Central memory CD4-positive, alpha-beta T cell (primary cell): ENCODE results near the gene GABRR2.
A peak's percentile ranks its signal among the peaks of the same experiment; 100 is the strongest.
"Not testable (repeated sequence)": the region's sequence is repeated elsewhere in the genome, so short reads cannot be mapped to it uniquely, and the experiment has no call there.

Source experiments
- DNase-seq: peaks from one replicate; pipeline ENCODE4 v3.0.0; 2022

Gene GABRR2

DNA sequence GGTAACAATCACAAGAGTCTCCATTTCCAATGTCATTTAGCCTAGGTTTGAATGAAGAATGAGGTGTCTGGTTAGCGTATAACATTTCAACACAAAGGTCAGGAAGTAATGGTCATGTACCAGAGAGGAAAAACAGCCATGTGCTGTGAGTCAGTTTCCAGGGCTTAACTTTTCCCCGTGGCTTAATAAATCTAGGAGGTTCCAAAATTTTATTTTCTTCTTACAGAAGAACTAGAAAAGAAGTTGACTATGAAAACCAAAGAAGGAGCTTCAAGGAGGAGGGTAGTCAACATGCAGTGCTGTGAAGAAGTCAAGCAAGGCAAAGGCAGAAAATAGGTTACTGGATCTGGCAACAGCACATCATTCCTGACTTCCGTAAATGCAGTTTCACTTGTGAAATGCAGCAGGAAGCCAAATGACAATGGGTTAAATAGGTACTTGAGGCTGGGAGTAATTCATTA, 8.4 kb upstream of the GABRR2 start:
- DNase-seq = no peak

DNA sequence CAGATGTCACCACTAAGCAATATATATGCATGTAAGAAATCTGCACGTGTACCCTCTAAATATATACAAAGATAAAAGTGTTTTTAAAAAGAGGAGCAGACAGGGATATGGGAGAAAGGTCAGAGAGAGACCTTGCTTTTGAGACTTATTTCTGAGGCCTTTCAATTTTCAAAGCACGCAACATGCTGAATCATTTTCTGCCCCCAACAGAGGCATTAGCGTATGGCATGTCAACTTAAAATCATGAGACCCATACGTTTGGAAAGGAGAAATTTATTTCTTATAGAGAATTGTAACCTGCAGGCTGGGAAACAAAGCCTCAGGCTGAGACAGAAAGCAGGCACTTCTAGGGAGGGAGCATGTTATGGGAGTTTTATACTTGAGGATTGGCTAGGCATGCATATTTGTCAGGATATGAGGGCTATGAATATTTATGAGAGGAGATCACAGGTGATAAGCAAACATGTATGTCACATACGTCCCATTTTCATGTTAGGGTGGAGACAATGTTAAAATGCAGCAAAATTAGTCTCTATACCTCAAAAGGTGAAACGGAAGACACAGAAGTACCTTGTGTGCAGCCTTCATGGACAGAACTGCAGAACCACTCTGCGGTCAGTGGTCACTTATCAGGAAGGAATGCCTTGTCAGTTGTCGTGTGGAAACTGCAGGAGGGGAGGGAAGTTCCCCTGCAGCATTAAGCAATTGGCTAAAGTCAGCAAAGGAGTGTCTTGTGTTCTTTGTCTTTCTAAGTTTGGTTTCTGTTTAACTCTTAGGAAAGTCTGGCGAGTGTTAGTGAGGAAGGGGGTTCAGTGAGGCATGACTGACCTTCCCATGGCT, 6.3 kb upstream of the GABRR2 start:
- DNase-seq = no peak

DNA sequence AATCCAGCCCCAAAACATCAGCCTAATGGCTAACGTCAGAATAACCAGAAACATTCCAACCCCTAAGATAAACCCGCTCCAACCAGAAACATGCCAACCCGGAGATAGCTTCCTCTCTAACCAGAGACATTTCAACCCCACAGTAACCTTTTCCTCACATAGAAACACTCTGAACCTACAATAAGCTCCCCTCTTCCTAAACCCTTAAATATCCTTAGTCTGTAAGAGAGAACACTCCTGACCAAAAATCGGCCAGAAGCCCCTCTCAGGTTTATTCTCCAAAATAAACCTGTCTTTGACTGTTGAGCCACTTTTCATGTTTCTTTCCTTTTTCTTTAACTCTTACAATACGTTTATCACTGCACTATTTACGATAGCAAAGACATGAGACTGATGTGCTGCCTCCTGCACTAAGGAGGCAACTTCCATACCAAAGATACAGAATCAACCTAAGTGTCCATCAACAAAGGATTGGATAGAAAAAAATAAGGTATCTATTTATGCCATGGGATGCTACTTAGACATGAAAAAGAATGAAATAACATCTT, 5.0 kb upstream of the GABRR2 start:
- no peak for DNase-seq

DNA sequence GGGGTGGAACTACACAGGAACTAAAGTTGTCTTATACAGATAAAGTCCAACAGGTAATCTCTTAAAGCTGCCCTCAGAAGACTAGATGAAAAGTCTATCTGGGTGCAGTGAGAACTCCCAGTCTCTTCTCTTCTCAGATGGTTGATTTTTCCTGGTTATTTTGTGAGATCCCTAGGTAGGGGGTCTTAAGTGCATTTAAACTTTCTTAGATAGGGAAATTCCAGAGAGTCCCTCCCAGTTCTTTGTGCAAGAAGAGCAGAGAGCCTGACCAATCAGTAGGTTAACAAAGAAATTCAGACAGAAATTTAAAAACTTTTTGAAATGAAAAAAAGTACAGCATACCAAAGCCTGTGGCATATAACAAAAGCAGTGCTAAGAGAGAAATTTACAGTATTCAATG, 2.0 kb upstream of the GABRR2 start:
- no peak for DNase-seq

DNA sequence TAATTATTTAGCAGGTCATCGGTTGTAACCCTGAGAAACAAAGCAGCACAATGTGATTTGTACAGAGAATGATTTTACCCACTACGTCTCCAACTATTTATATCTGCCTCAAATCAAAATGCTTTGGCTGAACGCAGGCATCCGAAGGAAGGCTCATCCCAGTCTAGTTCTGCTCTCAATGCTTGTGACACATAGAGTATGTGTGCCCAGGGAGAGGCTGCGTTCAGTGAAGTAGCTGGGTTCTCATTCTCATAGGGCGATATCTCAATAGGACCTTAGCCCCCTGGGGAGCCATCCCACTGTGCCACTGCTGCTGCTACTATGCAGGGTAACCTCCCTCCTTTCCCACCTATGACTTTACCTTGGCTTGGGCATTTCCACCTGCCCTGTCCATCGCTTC, 407 bp downstream of the GABRR2 start:
- DNase-seq = no peak

DNA sequence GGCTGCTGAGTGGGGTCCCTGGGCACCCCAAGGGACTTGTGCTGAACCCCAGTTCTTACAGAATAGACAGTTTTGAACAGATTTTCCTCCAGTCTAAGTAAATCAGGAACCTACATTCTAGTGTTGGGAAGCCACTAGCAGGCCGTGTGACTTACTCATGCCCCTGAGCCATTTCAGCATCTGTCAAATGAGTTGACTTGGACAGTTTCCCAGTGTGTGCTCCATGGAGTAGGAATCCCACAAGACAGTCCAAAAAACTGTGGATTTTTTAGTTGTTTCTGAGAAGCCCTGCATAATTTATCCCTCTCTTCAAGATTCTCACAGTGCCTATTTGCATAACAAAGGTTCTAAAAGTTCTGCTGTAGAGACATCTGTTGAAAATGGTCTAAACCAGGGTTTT, 2.1 kb downstream of the GABRR2 start:
- no peak for DNase-seq

DNA sequence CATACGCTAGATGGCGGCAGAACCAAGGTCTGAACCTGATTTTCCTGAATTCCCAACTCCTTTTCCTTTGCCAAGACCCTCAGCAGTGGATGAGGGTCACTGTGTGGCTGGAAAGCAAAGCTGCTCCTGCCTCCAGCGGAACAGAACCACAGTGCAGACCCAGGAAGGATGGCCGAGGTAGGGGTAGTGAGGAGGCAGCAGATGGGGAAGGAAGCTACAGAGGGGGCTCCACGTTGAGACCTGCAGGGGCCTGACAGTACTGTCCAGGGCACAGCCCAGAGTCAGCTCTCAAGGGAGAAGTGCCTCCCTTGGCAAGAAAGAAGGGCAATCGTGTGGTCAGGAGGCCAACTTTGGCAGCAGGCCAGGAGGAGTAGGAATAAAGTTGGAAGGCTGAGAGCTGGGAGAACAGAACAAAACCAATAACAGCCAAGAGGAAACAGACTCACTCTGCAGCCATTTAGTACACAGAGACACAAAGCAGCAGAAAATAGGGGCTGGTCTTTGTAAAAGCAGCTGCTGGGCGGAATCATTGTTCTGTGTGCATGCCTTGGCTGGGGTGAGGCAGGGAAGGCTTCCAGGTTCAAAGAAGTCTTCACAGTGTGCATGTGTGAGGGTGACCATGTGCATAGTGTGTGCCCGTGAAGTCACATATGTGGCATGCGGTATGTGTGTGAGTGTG, 3.1 kb downstream of the GABRR2 start:
- no peak for DNase-seq

DNA sequence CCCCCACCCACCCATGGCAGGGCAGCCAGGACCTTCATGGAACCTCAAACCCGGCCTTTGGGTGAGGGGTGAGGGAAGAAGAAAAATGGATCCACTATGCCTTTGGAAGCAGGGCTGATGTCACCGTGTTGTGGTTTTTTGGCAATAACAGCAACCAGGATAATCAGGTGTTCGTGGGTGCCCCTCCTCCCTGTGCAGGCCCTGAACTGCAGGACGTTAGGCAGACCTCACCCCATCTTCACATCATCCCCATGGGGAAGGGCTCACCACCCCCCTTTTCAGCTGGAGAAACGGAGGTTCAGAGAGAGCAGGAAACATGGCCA, 3.6 kb downstream of the GABRR2 start:
- no peak for DNase-seq

DNA sequence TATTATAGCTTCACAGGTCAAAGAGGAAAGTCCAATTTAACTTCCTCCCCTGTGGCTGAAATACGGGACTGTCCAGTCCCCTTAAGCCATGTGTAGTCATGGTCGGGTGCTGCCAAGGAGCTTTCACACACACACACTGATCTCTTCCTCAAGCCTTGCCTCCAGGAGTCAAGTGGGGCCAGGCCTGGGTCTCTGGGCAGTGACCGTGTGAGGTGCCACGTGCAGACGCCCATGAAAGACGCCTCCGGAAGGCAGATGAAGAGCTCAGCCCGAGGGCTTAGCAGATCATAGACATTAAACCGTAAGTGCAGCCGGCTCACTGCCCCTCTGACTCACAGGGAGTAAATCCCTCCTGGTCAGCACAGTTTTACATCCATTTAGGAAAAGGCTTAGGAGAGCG, 4.2 kb downstream of the GABRR2 start:
- no peak for DNase-seq

DNA sequence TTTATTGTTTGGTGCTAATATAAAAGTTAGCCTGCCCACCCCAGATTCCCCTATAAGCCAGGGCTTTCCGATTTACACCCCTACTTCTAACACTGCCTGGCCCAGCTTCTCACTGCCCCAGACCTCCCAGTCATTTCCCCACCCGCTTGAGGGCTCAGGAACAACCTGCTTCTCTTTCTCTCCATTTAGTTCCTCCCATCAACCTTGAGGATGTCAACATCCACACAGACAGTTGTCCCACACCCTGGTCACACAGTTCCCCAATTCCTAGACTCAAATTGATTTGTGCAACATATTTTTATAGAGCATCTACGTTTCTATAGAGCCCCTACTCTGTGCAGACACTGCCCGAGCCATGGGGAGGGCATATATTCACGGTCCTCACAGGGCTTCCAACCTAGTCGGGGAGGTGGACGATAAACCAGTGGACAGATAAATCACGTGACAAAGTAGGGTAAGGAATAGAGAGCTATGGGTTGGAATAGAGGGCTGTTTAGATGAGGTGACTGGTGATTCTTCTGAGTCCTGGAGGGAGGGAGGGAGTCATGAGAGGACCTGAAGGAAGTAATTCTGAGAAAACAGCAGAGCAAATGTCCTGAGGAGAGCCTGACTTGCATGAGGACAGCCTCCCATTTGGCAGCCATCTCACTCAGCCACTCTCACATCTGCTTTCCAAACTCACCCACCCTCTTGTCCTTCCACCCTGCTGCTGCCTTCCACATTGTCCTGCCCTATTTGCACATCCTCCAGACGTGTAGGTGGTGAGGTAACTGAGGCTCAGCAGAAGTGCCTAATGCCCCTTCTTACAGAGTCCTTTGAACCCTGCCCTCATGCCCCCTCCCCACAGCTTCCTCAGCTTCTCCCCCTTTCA, 6.3 kb downstream of the GABRR2 start:
- DNase-seq = no peak

DNA sequence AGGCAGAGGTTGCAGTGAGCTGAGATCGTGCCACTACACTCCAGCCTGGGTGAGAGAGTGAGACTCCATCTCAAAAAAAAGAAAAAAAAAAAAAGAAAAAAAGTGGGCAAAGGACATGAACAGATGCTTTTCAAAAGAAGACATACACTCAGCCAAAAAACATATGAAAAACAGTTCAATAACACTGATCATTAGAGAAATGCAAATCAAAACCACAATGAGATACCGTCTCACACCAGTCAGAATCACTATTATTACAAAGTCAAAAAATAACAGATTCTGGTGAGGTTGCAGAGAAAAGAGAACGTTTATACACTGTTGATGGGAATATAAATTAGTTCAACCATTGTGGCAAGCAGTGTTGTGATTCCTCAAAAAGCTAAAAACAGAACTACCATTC, 10.6 kb downstream of the GABRR2 start:
- DNase-seq = not testable (repeated sequence)

DNA sequence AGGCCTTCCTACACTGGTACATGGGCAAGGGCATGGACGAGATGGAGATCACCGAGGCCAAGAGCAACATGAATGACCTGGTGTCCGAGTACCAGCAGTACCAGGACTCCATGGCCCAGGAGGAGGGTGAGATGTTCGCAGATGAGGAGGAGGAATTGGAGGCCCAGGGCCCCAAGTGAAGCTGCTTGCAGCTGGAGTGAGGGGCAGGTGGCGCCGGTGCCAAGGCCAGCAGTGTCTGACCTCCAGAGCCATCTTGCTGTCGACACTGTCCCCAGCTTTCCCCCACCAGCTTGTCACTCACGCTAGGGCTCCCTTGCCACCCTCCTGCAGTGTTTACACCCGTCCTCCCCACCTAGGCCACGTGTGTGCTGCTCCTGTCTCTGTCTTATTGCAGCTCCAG, 12.2 kb downstream of the GABRR2 start:
- no peak for DNase-seq

DNA sequence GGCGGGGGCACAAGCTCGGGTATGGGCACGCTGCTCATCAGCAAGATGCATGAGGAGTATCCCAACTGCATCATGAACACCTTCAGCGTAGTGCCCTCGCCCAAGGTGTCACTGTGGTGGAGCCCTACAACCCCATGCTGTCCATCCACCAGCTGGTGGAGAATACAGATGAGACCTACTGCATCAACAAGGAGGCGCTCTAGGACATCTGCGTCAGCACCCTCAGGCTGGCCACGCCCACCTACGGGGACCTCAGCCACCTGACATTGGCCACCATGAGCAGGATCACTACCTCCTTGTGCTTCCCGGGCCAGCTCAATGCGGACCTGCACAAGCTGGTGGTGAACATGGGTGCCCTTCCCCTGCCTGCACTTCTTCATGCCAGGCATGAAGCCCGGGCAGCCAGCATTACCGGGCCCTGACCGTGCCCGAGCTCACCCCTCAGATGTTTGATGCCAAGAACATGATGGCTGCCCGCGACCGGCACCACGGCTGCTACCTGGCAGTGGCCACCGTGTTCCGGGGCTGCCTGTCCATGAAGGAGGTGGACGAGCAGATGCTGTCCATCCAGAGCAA, 12.8 kb downstream of the GABRR2 start:
- no peak for DNase-seq

DNA sequence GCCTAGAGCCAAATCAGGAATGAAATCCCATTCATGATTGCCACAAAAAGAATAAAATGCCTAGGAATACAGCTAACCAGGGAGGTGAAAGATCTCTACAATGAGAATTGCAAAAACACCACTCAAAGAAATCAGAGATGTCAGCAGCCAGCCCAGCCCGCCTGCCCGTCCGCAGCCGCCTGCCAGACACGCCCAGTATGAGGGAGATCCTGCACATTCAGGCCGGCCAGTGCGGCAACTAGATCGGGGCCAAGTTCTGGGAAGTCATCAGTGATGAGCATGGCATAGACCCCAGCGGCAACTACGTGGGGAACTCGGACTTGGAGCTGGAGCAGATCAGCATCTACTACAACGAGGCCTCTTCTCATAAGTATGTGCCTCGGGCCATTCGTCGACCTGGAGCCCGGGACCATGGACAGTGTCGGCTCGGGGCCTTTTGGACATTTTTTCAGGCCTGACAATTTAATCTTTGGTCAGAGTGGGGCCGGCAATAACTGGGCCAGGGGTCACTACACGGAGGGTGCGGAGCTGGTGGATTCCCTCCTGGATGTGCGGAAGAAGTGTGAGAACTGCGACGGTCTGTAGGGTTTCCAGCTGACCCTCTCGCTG, 13.4 kb downstream of the GABRR2 start:
- no peak for DNase-seq

DNA sequence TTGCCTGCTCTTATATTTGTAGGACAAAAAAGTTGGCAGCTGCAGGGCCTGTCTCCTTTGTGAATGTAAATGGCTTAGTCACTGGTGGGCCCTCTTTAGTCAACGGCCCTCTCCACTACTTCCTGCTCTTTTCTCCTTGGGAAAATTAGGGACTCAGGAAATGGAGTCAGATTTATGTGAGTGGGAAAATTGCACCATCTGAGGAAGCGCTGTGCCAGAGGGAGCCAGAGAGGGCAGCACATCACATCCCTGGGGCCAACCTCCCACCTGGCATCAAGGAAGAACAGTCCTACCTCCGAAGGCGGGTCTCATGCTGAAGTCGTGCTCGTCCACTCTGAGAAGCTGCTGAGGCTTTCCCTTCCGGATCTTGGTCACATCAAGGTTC, 15.6 kb downstream of the GABRR2 start:
- DNase-seq = no peak

DNA sequence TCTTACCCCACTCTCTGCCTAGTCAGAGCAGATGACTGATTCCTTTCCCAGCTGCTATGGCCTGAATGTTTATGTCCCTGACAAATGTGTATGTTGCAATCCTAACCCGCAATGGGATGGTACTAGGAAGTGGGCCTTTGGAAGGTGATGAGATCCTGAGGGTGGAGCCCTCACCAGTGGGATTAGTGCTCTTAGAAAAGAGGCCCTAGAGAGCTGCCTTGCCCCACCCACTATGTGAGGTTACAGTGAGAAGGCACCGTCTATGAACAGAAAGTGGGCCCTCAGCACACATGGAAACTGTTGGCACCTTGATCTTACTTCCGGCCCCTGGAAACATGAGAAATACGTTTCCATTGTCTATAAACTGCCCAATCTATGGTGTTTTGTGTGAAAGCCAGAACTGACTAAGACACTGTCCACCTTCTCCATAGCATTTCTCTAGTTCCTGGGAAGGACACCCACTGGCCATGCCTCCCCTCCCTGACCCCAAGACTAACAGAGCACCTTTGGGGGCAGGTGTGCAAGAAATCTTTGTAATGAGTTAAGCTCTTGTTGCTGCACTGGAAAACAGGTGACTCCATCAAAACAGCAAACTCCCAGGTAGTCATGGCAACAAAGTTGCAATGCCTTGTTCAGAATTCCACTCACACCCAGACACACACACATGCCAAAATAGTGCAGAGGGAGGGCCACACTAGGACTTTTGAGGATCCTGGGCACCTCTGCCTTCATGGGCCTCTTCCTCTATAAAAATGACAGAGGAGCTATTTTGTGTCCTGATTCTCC, 16.2 kb downstream of the GABRR2 start:
- peak; percentile 74 for DNase-seq

DNA sequence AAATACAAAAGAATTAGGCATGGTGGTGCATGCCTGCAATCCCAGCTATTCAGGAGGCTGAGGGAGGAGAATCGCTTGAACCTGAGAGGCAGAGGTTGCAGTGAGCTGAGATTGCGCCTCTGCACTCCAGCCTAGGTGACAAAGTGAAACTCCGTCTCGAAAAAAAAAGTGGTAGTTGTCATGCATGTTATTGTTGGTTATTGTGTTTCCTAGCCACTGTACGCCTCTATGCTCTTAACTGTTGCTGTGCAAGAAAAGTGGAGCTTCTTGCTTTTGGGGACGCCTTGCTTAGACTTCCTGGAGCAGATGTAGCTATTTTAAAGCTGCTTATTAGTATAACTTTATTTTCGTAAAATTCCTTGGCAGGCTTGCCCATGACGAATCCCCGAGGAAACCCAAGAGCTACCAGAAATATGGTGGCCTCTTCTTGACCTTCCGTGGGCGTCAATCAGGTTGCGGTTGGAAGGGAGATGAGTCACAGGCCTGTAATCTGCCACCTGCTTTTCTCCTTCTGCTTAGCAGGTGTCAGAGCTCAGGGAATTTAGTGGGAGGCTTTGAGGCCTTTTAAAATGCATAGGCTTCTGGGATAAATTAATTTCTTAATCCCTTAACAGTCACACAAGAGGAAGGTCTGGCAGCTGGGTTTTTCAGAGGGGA, 17.3 kb downstream of the GABRR2 start:
- peak; percentile 76 for DNase-seq

DNA sequence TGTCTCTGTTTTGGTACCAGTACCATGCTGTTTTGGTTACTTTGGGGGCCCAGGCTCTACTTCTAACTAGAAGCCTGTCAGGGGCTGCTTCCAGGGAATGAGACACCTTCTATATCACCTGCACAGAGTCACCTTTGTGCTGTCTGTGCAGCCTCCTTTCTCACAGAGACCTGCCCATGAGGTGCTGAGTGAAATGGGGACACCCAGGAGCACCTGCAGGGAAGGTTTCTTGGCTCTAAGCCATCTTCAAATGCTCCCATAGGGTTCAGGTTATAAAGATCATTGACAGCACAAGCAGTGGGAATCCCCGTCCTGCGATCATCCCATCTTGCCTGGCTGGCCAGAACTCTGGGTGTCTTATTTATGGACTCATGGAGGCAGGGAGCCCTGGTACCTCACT, 19.1 kb downstream of the GABRR2 start:
- no peak for DNase-seq

DNA sequence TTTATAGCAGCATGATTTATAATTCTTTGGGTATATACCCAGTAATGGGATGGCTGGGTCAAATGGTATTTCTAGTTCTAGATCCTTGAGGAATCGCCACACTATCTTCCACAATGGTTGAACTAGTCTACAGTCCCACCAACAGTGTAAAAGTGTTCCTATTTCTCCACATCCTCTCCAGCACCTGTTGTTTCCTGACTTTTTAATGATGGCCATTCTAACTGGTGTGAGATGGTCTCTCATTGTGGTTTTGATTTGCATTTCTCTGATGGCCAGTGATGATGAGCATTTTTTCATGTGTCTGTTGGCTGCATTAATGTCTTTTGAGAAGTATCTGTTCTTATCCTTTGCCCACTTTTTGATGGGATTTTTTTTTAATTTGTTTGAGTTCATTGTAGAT, 20.0 kb downstream of the GABRR2 start:
- not testable (repeated sequence) for DNase-seq

DNA sequence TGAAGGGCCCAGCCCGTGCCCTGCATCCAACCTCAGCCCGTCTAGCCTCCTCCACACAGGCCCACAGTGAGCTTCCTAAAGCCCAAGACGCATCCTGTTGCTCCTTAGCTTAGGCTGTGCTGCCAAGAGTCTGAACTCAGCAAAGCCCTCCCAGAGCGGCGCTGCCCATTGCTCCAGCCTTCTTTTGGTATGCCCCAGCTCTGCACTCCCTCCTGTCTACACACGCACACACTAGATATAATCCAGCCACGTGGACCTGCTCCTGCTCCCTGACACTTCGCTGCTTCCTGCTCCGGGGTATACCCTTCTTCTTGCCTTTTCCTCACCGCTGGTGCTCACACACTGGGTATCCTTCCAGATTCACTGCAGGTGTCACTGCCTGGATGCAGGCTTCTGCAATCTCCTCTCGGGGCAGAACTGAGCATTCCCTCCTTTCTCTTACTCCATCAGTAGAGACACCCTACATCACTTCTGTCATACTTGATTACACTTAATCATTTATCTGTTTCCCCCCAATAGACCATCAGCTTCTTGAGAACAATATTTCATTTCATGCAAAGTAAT, 23.8 kb downstream of the GABRR2 start:
- DNase-seq = no peak
